WTC11 (cell line): ENCODE measurements around the gene KRTAP10-9. TPM values are rescaled to one million over a fixed set of nuclear protein-coding genes. Genes with fewer than 3 reads are reported as not detected.
A peak's percentile ranks its signal among the peaks of the same experiment; 100 is the strongest.

ENCODE experiments used
- ATAC-seq: fragments of 200-7000 bp; cut with Tn5 transposase; 2 replicates; pipeline ENCODE4 v1.10.0; 2021; ENCODE audit warnings: mild to moderate bottlenecking, moderate library complexity
- CTCF ChIA-PET: fragments of 300-600 bp; sonication (Branson Sonifier 250); formaldehyde crosslinking; loops from one replicate; lab custom pipeline; 2021; ENCODE audit warnings: antibody characterized with exemption; lab: Charles Lee
- POLR2A ChIA-PET: fragments of 350-600 bp; sonication (Branson Sonifier 250); formaldehyde crosslinking; loops from one replicate; lab custom pipeline; 2021; ENCODE audit warnings: antibody characterized with exemption; lab: Charles Lee
- DNase-seq: peaks from one replicate; pipeline ENCODE4 v3.0.0; 2021; ENCODE audit warnings: low spot score
- H3K27ac Mint-ChIP-seq: 2 replicates; pipeline ENCODE4 v1.8.0; 2021; ENCODE audit warnings: mixed read lengths
- H3K27me3 Mint-ChIP-seq: 2 replicates; pipeline ENCODE4 v1.8.0; 2021; ENCODE audit warnings: low read depth, mild to moderate bottlenecking, moderate library complexity, mixed read lengths
- H3K36me3 Mint-ChIP-seq: 2 replicates; pipeline ENCODE4 v1.8.0; 2021; ENCODE audit warnings: mixed read lengths
- H3K4me1 Mint-ChIP-seq: 2 replicates; pipeline ENCODE4 v1.8.0; 2022; ENCODE audit warnings: mixed read lengths
- H3K4me3 Mint-ChIP-seq: 2 replicates; pipeline ENCODE4 v1.8.0; 2021; ENCODE audit warnings: mild to moderate bottlenecking, moderate library complexity, mixed read lengths
- H3K9me3 Mint-ChIP-seq: 2 replicates; pipeline ENCODE4 v1.8.0; 2021; ENCODE audit warnings: mixed read lengths
- ATF1 ChIP-seq: sonication (generic); formaldehyde crosslinking; IDR thresholded peaks from 2 replicates; pipeline ENCODE4 v1.8.1; 2023; ENCODE audit warnings: mild to moderate bottlenecking, moderate library complexity, missing genetic modification reagents
- CREB1 ChIP-seq: sonication (generic); formaldehyde crosslinking; IDR thresholded peaks from 2 replicates; pipeline ENCODE4 v1.8.0; 2023; ENCODE audit warnings: mild to moderate bottlenecking, missing genetic modification reagents
- FOXP1 ChIP-seq: sonication (generic); formaldehyde crosslinking; IDR thresholded peaks from 2 replicates; pipeline ENCODE4 v1.8.0; 2022; ENCODE audit warnings: missing genetic modification reagents, mild to moderate bottlenecking, moderate library complexity, borderline replicate concordance
- GTF2I ChIP-seq: fragments of 250-450 bp; sonication (Bioruptor Pico); conservative IDR thresholded peaks from 2 replicates; pipeline ENCODE4 v1.4.0; 2021; ENCODE audit warnings: mild to moderate bottlenecking
- JAZF1 ChIP-seq: fragments of 250-450 bp; sonication (Bioruptor Pico); IDR thresholded peaks from 2 replicates; pipeline ENCODE4 v1.9.0; 2021; ENCODE audit warnings: moderate library complexity, mild to moderate bottlenecking, inconsistent platforms
- MYBL2 ChIP-seq: sonication (generic); formaldehyde crosslinking; IDR thresholded peaks from 2 replicates; pipeline ENCODE4 v1.8.1; 2023; ENCODE audit warnings: mild to moderate bottlenecking, moderate library complexity, missing genetic modification reagents
- RELA ChIP-seq: sonication (generic); formaldehyde crosslinking; IDR thresholded peaks from 2 replicates; pipeline ENCODE4 v1.8.1; 2022; ENCODE audit warnings: missing genetic modification reagents, mild to moderate bottlenecking, borderline replicate concordance
- ZNF317 ChIP-seq: sonication (generic); formaldehyde crosslinking; IDR thresholded peaks from 2 replicates; pipeline ENCODE4 v1.8.1; 2023; ENCODE audit warnings: low read depth, mild to moderate bottlenecking, moderate library complexity, missing genetic modification reagents, borderline replicate concordance
- ZNF396 ChIP-seq: fragments of 250-450 bp; sonication (Bioruptor Pico); IDR thresholded peaks from 2 replicates; pipeline ENCODE4 v1.8.0; 2021; ENCODE audit warnings: mild to moderate bottlenecking, moderate library complexity, borderline replicate concordance
- total RNA-seq: library from RNA; stranded (reverse); gene quantifications from 3 replicates; pipeline ENCODE4 v1.2.3, GENCODE V29; 2021
- TF ChIP-seq, protein P1 (sequence below): sonication (generic); formaldehyde crosslinking; IDR thresholded peaks from 2 replicates; pipeline ENCODE4 v1.8.0; 2022; ENCODE audit warnings: mild to moderate bottlenecking, missing genetic modification reagents
- TF ChIP-seq, protein P2 (sequence below): sonication (generic); formaldehyde crosslinking; IDR thresholded peaks from 2 replicates; pipeline ENCODE4 v1.8.0; 2022; ENCODE audit warnings: mild to moderate bottlenecking, missing genetic modification reagents
- TF ChIP-seq, protein P3 (sequence below): sonication (generic); formaldehyde crosslinking; IDR thresholded peaks from 2 replicates; pipeline ENCODE4 v1.8.1; 2023; ENCODE audit warnings: mild to moderate bottlenecking, missing genetic modification reagents
- TF ChIP-seq, protein P4 (sequence below): fragments of 250-450 bp; sonication (Bioruptor Pico); IDR thresholded peaks from 2 replicates; pipeline ENCODE4 v2.1.2; 2022; ENCODE audit warnings: mild to moderate bottlenecking, moderate library complexity
- TF ChIP-seq, protein P5 (sequence below): fragments of 250-450 bp; sonication (Bioruptor Pico); IDR thresholded peaks from 2 replicates; pipeline ENCODE4 v1.9.0; 2021; ENCODE audit warnings: mild to moderate bottlenecking, borderline replicate concordance
- TF ChIP-seq, protein P6 (sequence below): sonication (generic); formaldehyde crosslinking; IDR thresholded peaks from 2 replicates; pipeline ENCODE4 v1.8.1; 2023; ENCODE audit warnings: mild to moderate bottlenecking, missing genetic modification reagents, moderate library complexity
- TF ChIP-seq, protein P7 (sequence below): fragments of 250-450 bp; sonication (Bioruptor Pico); IDR thresholded peaks from 2 replicates; pipeline ENCODE4 v1.9.0; 2021; ENCODE audit warnings: moderate library complexity, mild to moderate bottlenecking, inconsistent platforms, borderline replicate concordance
- TF ChIP-seq, protein P8 (sequence below): sonication (generic); formaldehyde crosslinking; IDR thresholded peaks from 2 replicates; pipeline ENCODE4 v1.8.0; 2022; ENCODE audit warnings: mild to moderate bottlenecking, missing genetic modification reagents
- TF ChIP-seq, protein P9 (sequence below): sonication (generic); formaldehyde crosslinking; IDR thresholded peaks from 2 replicates; pipeline ENCODE4 v1.8.1; 2022; ENCODE audit warnings: mild to moderate bottlenecking, missing genetic modification reagents, moderate library complexity, borderline replicate concordance
- TF ChIP-seq, protein P10 (sequence below): fragments of 250-450 bp; sonication (Bioruptor Pico); IDR thresholded peaks from 2 replicates; pipeline ENCODE4 v1.8.0; 2021; ENCODE audit warnings: mild to moderate bottlenecking

KRTAP10-9 gene
- total RNA-seq, 1 experiment from 2014 or later: not detected

DNA sequence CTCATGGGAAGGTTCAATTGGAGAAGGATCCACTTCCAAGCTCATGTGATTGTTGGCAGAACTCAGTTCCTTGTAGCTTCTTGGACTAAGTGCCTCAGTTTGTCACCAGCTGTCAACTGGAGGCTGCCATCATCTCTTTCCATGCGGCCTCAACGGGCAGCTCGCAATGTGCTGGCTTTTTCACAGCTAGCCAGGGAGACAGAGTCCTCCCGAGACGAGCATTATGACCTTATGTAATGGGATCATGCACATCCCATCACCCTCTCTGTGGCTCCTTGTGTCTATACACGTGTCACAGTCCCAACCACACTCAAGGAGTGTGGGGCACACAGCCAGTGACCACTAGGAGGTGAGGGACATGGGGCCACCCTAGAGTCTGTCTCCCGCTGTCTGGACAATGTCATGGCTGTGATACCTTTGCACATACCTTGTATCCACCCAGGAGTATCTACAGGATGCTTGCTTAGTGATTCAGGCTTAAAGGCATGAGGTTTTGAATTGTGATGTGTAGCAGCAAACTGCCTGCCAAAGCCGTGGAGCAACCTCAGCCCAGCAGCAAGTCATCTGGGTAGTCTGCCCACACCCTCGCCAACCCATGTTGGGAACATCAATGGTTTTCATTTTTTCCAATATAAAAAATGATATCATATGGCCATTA, 30.7 kb upstream of the KRTAP10-9 start (continued):
- TF ChIP-seq, protein P1, sequence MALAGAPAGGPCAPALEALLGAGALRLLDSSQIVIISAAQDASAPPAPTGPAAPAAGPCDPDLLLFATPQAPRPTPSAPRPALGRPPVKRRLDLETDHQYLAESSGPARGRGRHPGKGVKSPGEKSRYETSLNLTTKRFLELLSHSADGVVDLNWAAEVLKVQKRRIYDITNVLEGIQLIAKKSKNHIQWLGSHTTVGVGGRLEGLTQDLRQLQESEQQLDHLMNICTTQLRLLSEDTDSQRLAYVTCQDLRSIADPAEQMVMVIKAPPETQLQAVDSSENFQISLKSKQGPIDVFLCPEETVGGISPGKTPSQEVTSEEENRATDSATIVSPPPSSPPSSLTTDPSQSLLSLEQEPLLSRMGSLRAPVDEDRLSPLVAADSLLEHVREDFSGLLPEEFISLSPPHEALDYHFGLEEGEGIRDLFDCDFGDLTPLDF (CRISPR knock-in tag): no peak

DNA sequence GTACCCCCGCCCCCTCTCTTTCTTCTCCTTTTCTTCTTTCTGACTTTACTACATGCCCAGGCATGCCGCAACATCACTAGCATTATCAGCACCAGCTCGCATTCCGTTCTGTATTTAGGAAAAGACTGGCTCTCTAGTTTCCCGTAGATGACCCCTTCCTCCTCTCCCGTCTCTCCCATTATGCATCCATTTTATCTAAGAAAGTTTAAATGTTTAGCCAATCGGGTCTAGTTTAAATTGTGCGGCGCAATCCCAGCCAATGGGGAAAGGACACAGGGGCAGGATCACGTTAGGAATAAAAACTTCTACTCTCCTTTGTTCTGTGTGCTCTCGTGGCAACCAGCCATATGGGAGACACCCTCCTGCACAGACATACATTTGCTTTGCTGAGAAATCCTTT, 28.8 kb upstream of the KRTAP10-9 start:
- DNase-seq (no peak), ATAC-seq (peak; percentile 49)
- H3K4me3 Mint-ChIP-seq: no peak overlapping the region
- ChIA-PET POLR2A (no interaction called here), CTCF (no interaction called here)
- no peaks in the 10 kb centered on the region; the same call in 1 of the 2 replicates for H3K27me3 Mint-ChIP-seq
- no peaks in the 10 kb centered on the region for H3K9me3 Mint-ChIP-seq
- peak overlapping the region; percentile 86 for H3K27ac Mint-ChIP-seq
- no peaks in the 10 kb centered on the region for H3K36me3 Mint-ChIP-seq
- H3K4me1 Mint-ChIP-seq: peaks cover 52% of the 10 kb centered on the region
- TF ChIP-seq, protein P2, sequence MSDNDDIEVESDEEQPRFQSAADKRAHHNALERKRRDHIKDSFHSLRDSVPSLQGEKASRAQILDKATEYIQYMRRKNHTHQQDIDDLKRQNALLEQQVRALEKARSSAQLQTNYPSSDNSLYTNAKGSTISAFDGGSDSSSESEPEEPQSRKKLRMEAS: no peak
- TF ChIP-seq, protein P3, sequence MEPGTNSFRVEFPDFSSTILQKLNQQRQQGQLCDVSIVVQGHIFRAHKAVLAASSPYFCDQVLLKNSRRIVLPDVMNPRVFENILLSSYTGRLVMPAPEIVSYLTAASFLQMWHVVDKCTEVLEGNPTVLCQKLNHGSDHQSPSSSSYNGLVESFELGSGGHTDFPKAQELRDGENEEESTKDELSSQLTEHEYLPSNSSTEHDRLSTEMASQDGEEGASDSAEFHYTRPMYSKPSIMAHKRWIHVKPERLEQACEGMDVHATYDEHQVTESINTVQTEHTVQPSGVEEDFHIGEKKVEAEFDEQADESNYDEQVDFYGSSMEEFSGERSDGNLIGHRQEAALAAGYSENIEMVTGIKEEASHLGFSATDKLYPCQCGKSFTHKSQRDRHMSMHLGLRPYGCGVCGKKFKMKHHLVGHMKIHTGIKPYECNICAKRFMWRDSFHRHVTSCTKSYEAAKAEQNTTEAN (CRISPR knock-in tag): no peak
- no peak for TF ChIP-seq MYBL2
- TF ChIP-seq JAZF1 (CRISPR knock-in tag): no peak
- TF ChIP-seq, protein P4, sequence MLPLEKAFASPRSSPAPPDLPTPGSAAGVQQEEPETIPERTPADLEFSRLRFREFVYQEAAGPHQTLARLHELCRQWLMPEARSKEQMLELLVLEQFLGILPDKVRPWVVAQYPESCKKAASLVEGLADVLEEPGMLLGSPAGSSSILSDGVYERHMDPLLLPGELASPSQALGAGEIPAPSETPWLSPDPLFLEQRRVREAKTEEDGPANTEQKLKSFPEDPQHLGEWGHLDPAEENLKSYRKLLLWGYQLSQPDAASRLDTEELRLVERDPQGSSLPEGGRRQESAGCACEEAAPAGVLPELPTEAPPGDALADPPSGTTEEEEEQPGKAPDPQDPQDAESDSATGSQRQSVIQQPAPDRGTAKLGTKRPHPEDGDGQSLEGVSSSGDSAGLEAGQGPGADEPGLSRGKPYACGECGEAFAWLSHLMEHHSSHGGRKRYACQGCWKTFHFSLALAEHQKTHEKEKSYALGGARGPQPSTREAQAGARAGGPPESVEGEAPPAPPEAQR (CRISPR knock-in tag): no peak
- TF ChIP-seq, protein P5, sequence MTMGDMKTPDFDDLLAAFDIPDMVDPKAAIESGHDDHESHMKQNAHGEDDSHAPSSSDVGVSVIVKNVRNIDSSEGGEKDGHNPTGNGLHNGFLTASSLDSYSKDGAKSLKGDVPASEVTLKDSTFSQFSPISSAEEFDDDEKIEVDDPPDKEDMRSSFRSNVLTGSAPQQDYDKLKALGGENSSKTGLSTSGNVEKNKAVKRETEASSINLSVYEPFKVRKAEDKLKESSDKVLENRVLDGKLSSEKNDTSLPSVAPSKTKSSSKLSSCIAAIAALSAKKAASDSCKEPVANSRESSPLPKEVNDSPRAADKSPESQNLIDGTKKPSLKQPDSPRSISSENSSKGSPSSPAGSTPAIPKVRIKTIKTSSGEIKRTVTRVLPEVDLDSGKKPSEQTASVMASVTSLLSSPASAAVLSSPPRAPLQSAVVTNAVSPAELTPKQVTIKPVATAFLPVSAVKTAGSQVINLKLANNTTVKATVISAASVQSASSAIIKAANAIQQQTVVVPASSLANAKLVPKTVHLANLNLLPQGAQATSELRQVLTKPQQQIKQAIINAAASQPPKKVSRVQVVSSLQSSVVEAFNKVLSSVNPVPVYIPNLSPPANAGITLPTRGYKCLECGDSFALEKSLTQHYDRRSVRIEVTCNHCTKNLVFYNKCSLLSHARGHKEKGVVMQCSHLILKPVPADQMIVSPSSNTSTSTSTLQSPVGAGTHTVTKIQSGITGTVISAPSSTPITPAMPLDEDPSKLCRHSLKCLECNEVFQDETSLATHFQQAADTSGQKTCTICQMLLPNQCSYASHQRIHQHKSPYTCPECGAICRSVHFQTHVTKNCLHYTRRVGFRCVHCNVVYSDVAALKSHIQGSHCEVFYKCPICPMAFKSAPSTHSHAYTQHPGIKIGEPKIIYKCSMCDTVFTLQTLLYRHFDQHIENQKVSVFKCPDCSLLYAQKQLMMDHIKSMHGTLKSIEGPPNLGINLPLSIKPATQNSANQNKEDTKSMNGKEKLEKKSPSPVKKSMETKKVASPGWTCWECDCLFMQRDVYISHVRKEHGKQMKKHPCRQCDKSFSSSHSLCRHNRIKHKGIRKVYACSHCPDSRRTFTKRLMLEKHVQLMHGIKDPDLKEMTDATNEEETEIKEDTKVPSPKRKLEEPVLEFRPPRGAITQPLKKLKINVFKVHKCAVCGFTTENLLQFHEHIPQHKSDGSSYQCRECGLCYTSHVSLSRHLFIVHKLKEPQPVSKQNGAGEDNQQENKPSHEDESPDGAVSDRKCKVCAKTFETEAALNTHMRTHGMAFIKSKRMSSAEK (CRISPR knock-in tag): no peak
- no peak for TF ChIP-seq ZNF396 (CRISPR knock-in tag)
- TF ChIP-seq, protein P6, sequence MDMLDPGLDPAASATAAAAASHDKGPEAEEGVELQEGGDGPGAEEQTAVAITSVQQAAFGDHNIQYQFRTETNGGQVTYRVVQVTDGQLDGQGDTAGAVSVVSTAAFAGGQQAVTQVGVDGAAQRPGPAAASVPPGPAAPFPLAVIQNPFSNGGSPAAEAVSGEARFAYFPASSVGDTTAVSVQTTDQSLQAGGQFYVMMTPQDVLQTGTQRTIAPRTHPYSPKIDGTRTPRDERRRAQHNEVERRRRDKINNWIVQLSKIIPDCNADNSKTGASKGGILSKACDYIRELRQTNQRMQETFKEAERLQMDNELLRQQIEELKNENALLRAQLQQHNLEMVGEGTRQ: no peak
- TF ChIP-seq, protein P7, sequence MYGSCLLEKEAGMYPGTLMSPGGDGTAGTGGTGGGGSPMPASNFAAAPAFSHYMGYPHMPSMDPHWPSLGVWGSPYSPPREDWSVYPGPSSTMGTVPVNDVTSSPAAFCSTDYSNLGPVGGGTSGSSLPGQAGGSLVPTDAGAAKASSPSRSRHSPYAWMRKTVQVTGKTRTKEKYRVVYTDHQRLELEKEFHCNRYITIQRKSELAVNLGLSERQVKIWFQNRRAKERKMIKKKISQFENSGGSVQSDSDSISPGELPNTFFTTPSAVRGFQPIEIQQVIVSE (CRISPR knock-in tag): no peak
- TF ChIP-seq ATF1: no peak
- TF ChIP-seq RELA (CRISPR knock-in tag): no peak
- no peak for TF ChIP-seq CREB1
- TF ChIP-seq GTF2I: no peak
- TF ChIP-seq, protein P8, sequence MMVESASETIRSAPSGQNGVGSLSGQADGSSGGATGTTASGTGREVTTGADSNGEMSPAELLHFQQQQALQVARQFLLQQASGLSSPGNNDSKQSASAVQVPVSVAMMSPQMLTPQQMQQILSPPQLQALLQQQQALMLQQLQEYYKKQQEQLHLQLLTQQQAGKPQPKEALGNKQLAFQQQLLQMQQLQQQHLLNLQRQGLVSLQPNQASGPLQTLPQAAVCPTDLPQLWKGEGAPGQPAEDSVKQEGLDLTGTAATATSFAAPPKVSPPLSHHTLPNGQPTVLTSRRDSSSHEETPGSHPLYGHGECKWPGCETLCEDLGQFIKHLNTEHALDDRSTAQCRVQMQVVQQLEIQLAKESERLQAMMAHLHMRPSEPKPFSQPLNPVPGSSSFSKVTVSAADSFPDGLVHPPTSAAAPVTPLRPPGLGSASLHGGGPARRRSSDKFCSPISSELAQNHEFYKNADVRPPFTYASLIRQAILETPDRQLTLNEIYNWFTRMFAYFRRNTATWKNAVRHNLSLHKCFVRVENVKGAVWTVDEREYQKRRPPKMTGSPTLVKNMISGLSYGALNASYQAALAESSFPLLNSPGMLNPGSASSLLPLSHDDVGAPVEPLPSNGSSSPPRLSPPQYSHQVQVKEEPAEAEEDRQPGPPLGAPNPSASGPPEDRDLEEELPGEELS (CRISPR knock-in tag): no peak
- TF ChIP-seq, protein P9, sequence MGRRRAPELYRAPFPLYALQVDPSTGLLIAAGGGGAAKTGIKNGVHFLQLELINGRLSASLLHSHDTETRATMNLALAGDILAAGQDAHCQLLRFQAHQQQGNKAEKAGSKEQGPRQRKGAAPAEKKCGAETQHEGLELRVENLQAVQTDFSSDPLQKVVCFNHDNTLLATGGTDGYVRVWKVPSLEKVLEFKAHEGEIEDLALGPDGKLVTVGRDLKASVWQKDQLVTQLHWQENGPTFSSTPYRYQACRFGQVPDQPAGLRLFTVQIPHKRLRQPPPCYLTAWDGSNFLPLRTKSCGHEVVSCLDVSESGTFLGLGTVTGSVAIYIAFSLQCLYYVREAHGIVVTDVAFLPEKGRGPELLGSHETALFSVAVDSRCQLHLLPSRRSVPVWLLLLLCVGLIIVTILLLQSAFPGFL (CRISPR knock-in tag): no peak
- TF ChIP-seq, protein P10, sequence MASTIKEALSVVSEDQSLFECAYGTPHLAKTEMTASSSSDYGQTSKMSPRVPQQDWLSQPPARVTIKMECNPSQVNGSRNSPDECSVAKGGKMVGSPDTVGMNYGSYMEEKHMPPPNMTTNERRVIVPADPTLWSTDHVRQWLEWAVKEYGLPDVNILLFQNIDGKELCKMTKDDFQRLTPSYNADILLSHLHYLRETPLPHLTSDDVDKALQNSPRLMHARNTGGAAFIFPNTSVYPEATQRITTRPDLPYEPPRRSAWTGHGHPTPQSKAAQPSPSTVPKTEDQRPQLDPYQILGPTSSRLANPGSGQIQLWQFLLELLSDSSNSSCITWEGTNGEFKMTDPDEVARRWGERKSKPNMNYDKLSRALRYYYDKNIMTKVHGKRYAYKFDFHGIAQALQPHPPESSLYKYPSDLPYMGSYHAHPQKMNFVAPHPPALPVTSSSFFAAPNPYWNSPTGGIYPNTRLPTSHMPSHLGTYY: no peak
- no peak for TF ChIP-seq ZNF317 (CRISPR knock-in tag)
- no peak for TF ChIP-seq FOXP1 (CRISPR knock-in tag)
